Trophoblast cell (in vitro differentiated cells and primary cell): ENCODE results near the gene FAM229B.

Experiments
- DNase-seq, 2 donors: peaks; one replicate each; pipeline ENCODE4 v3.0.0-alpha.2; 2016
- H2AFZ ChIP-seq: 2 replicates; pipeline ENCODE4 v1.6.1; 2013; ENCODE audit warnings: low read length, moderate library complexity, mild to moderate bottlenecking; ENCODE audit not compliant: insufficient read depth, poor library complexity
- H2AK5ac ChIP-seq: 2 replicates; pipeline ENCODE4 v1.6.1; 2013; ENCODE audit warnings: mild to moderate bottlenecking, low read length
- H2BK120ac ChIP-seq: 2 replicates; pipeline ENCODE4 v1.6.1; 2013; ENCODE audit warnings: low read length, mild to moderate bottlenecking, moderate library complexity; ENCODE audit not compliant: insufficient read depth, poor library complexity
- H2BK12ac ChIP-seq: 2 replicates; pipeline ENCODE4 v1.6.1; 2013; ENCODE audit warnings: mild to moderate bottlenecking, low read length, moderate library complexity
- H2BK5ac ChIP-seq: 2 replicates; pipeline ENCODE4 v1.6.1; 2013; ENCODE audit warnings: low read length, low read depth, moderate library complexity, mild to moderate bottlenecking; ENCODE audit not compliant: poor library complexity
- H3K14ac ChIP-seq: 2 replicates; pipeline ENCODE4 v1.6.1; 2013; ENCODE audit warnings: mild to moderate bottlenecking, low read length
- H3K18ac ChIP-seq: 2 replicates; pipeline ENCODE4 v1.6.1; 2013; ENCODE audit warnings: mild to moderate bottlenecking, low read length
- H3K23ac ChIP-seq: 2 replicates; pipeline ENCODE4 v1.6.1; 2013; ENCODE audit warnings: low read length
- H3K27ac ChIP-seq: 2 replicates; pipeline ENCODE4 v1.5.1; 2013; ENCODE audit warnings: low read depth, mild to moderate bottlenecking, inconsistent platforms, low read length, moderate library complexity
- H3K27me3 ChIP-seq: 2 replicates; pipeline ENCODE4 v1.6.1; 2013; ENCODE audit warnings: inconsistent platforms, mild to moderate bottlenecking, low read length, moderate library complexity; ENCODE audit not compliant: insufficient read depth
- H3K36me3 ChIP-seq, 2 experiments: 1 replicate in 1 of 2; 2 replicates in 1 of 2; pipeline ENCODE4 v1.6.1; 2013; ENCODE audit warnings: low read length in 2 of 2, mild to moderate bottlenecking in 2 of 2, moderate library complexity in 1 of 2; ENCODE audit not compliant: insufficient read depth in 2 of 2, control insufficient read depth in 1 of 2
- H3K4ac ChIP-seq: 2 replicates; pipeline ENCODE4 v1.6.1; 2013; ENCODE audit warnings: low read depth, mild to moderate bottlenecking, low read length, moderate library complexity
- H3K4me1 ChIP-seq, 2 experiments: 1 replicate in 1 of 2; 2 replicates in 1 of 2; pipeline ENCODE4 v1.6.1; 2013; ENCODE audit warnings: low read length in 2 of 2, mild to moderate bottlenecking in 2 of 2, moderate library complexity in 1 of 2; ENCODE audit not compliant: insufficient read depth in 2 of 2, control insufficient read depth in 1 of 2
- H3K4me2 ChIP-seq: 2 replicates; pipeline ENCODE4 v1.6.1; 2013; ENCODE audit warnings: inconsistent platforms, mild to moderate bottlenecking, low read length, moderate library complexity
- H3K4me3 ChIP-seq: 2 replicates; pipeline ENCODE4 v1.5.1; 2013; ENCODE audit warnings: mild to moderate bottlenecking, low read depth, low read length, inconsistent platforms
- H3K79me1 ChIP-seq: one replicate; pipeline ENCODE4 v1.6.1; 2013; ENCODE audit warnings: low read length
- H3K79me2 ChIP-seq: 2 replicates; pipeline ENCODE4 v1.6.1; 2013; ENCODE audit warnings: low read length, mild to moderate bottlenecking; ENCODE audit not compliant: control insufficient read depth, insufficient read depth, poor library complexity
- H3K9ac ChIP-seq: 2 replicates; pipeline ENCODE4 v1.6.1; 2013; ENCODE audit warnings: mild to moderate bottlenecking, low read length
- H3K9me3 ChIP-seq: 2 replicates; pipeline ENCODE4 v1.6.1; 2013; ENCODE audit warnings: low read depth, mild to moderate bottlenecking, control low read depth, inconsistent platforms, low read length; ENCODE audit not compliant: insufficient read depth
- H4K12ac ChIP-seq: 2 replicates; pipeline ENCODE4 v1.6.1; 2013; ENCODE audit warnings: low read depth, mild to moderate bottlenecking, low read length, moderate library complexity
- H4K8ac ChIP-seq: 2 replicates; pipeline ENCODE4 v1.6.1; 2013; ENCODE audit warnings: low read depth, mild to moderate bottlenecking, low read length, moderate library complexity
- H4K91ac ChIP-seq: one replicate; pipeline ENCODE4 v1.6.1; 2013; ENCODE audit warnings: low read depth, mild to moderate bottlenecking, low read length, moderate library complexity
- WGBS: extraction: QIAGEN DNeasy Blood & Tissue Kit; methylation state at CpG from one replicate; pipeline ENCODE4 v1.1.7; 2013; ENCODE audit warnings: missing lambda C conversion rate; ENCODE audit not compliant: insufficient read length, insufficient coverage; ENCODE audit errors: extremely low coverage; 5-methylcytosine and 5-hydroxymethylcytosine counted together

The FAM229B gene

DNA sequence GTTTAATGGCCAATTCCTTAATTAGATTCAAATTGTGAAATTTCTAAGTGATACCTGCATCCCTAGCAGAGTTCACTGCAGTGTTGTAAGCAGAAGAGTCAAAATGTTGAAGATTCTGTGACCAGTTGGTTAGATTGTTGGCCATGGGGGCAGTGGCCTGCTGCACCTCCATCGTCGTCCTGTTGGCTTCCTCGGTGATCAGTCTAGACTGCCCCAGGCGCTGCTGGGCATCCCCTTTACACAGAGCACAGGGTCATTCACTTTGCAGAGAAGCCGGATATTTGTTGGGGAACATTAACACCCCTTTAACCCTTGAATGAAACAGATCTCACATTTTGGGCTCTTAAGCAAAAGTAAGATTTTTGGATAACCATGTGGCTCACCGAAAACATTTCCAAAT lies 60.7 kb downstream of the FAM229B start:
- Histone ChIP-seq H2AFZ (no peak overlapping the region), H3K9me3 (no peaks in the 10 kb centered on the region), H3K79me1 (no peaks in the 10 kb centered on the region), H3K4ac (no peak overlapping the region), H3K23ac (no peak overlapping the region), H3K27me3 (no peaks in the 10 kb centered on the region), H3K14ac (no peak overlapping the region), H2BK120ac (no peak overlapping the region), H3K4me3 (no peak overlapping the region), H3K4me1 (no peaks in the 10 kb centered on the region), H2AK5ac (no peak overlapping the region), H2BK12ac (no peak overlapping the region), H3K79me2 (no peaks in the 10 kb centered on the region), H4K12ac (no peak overlapping the region), H3K27ac (no peak overlapping the region), H3K4me2 (no peak overlapping the region), H3K18ac (no peak overlapping the region), H4K91ac (no peak overlapping the region), H4K8ac (no peak overlapping the region), H2BK5ac (no peak overlapping the region), H3K9ac (no peak overlapping the region), H3K36me3 (no peaks in the 10 kb centered on the region)
- WGBS = no CpG with 5 or more reads among the region's 6 CpGs
- DNase-seq = no peak

DNA sequence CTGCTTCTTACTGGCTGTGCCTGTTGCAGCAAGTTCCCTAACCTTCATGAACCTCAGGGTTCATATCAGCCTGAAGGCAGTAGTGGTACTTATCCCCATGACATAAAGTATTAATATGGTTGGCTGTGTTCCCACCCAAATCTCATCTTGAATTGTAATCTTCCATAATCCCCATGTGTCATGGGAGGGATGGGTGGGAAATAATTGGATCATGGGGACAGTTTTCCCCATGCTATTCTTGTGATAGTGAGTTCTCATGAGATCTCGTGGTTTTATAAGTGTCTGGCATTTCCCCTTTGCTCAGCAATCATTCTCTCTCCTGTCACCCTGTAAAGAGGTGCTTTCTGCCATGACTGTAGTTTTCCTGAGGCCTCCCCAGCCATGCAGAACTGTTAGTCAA lies 61.8 kb downstream of the FAM229B start:
- no peak overlapping the region for H3K27ac ChIP-seq
- no peak overlapping the region for H3K4me2 ChIP-seq
- no peak overlapping the region for H2AK5ac ChIP-seq
- H3K36me3 ChIP-seq = no peaks in the 10 kb centered on the region
- no peaks in the 10 kb centered on the region for H3K9me3 ChIP-seq
- no peak overlapping the region for H2BK12ac ChIP-seq
- no peak overlapping the region for H4K91ac ChIP-seq
- DNase-seq = no peak
- no peak overlapping the region for H3K18ac ChIP-seq
- H3K14ac ChIP-seq = no peak overlapping the region
- no peak overlapping the region for H3K4ac ChIP-seq
- H3K27me3 ChIP-seq = no peaks in the 10 kb centered on the region
- H3K4me3 ChIP-seq = no peak overlapping the region
- no peak overlapping the region for H4K12ac ChIP-seq
- no CpG with 5 or more reads among the region's 1 CpG for WGBS
- H3K9ac ChIP-seq = no peak overlapping the region
- no peaks in the 10 kb centered on the region for H3K79me2 ChIP-seq
- no peak overlapping the region for H2AFZ ChIP-seq
- H4K8ac ChIP-seq = no peak overlapping the region
- H3K23ac ChIP-seq = no peak overlapping the region
- H2BK5ac ChIP-seq = no peak overlapping the region
- H3K79me1 ChIP-seq = no peaks in the 10 kb centered on the region
- H2BK120ac ChIP-seq = no peak overlapping the region
- no peaks in the 10 kb centered on the region for H3K4me1 ChIP-seq

DNA sequence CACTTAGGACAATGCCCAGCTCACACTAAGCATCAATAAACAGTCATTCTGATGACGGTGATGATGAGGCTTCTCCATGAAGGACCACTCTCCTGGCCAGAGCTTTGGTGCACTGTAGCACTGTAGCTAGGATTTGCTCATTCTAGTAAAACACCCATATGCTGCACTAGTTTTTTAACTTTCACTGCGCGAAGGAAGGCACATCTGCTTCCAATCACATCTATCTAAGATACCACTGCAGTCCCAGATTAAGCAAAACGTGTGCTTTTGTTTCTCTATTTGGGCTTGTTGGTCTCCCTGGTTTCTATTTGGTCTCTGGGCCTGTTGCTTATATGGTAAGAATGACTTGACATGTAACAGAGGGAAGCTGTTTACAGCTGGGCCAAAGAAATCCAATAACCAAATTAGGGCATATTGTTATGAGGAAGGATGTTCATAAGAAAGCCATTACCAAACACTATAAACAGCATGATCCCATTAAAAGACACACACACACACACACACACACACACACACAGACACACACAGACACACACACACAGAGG lies 62.4 kb downstream of the FAM229B start:
- Histone ChIP-seq H2BK5ac (no peak overlapping the region), H3K36me3 (no peaks in the 10 kb centered on the region), H2AK5ac (no peak overlapping the region), H2BK12ac (no peak overlapping the region), H3K9me3 (no peaks in the 10 kb centered on the region), H4K8ac (no peak overlapping the region), H3K23ac (no peak overlapping the region), H3K27me3 (no peaks in the 10 kb centered on the region), H3K14ac (no peak overlapping the region), H4K91ac (no peak overlapping the region), H3K9ac (no peak overlapping the region), H3K4me1 (no peaks in the 10 kb centered on the region), H3K79me2 (no peaks in the 10 kb centered on the region), H3K4ac (no peak overlapping the region), H3K4me3 (no peak overlapping the region), H3K4me2 (no peak overlapping the region), H2BK120ac (no peak overlapping the region), H2AFZ (no peak overlapping the region), H3K18ac (no peak overlapping the region), H3K79me1 (no peaks in the 10 kb centered on the region), H4K12ac (no peak overlapping the region), H3K27ac (no peak overlapping the region)
- WGBS = no CpG with 5 or more reads among the region's 4 CpGs
- no peak for DNase-seq

DNA sequence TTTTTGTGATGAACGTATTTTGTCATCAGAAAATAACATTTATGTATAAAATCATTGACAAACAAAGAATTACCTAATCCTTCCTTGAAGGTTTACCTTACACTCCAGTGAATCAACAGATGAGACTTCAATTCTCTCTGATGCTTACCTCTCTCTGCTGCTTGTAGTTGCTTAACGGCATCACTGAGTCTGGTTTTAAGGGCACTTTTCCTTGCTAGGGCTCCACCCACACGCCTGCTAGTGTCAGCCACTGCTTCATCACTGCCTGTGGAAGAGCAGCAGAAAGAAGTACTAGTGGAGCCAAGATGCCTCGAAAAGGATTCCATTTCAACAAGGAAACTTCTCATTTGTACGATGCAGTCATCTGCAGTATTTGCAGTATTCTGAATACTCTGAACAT lies 63.0 kb downstream of the FAM229B start:
- no peak overlapping the region for H4K8ac ChIP-seq

More for the DNA sequence above, 63.0 kb downstream of the FAM229B start:
- H3K4ac ChIP-seq = no peak overlapping the region
- no peak overlapping the region for H2BK12ac ChIP-seq
- no peaks in the 10 kb centered on the region for H3K27me3 ChIP-seq
- no peak overlapping the region for H2AFZ ChIP-seq
- no peaks in the 10 kb centered on the region for H3K79me2 ChIP-seq
- no peak overlapping the region for H4K12ac ChIP-seq
- WGBS = no CpG with 5 or more reads among the region's 5 CpGs
- DNase-seq = no peak
- no peak overlapping the region for H2AK5ac ChIP-seq
- no peak overlapping the region for H3K4me3 ChIP-seq
- no peak overlapping the region for H2BK5ac ChIP-seq
- no peak overlapping the region for H3K18ac ChIP-seq
- no peaks in the 10 kb centered on the region for H3K4me1 ChIP-seq
- no peak overlapping the region for H4K91ac ChIP-seq
- no peak overlapping the region for H3K23ac ChIP-seq
- H3K9me3 ChIP-seq = no peaks in the 10 kb centered on the region
- H2BK120ac ChIP-seq = no peak overlapping the region
- no peak overlapping the region for H3K27ac ChIP-seq
- no peak overlapping the region for H3K14ac ChIP-seq
- H3K36me3 ChIP-seq = no peaks in the 10 kb centered on the region
- no peak overlapping the region for H3K4me2 ChIP-seq
- no peak overlapping the region for H3K9ac ChIP-seq
- no peaks in the 10 kb centered on the region for H3K79me1 ChIP-seq
